ENCODE data around the gene RRP36.

GRCh38 chr6:42971746-42972327, 49.6 kb upstream of the RRP36 start:
- TF ChIP-seq CTCF (IDR thresholded peaks at IDR 0.05) (no peak), POLR2A (IDR thresholded peaks at IDR 0.05) (no peak)
